ENCODE data around the gene TEX2. TPM values are rescaled to one million over a fixed set of nuclear protein-coding genes. Genes with fewer than 3 reads are reported as not detected.

The TEX2 gene
- total and polyA plus RNA-seq, 2 donors (not counting 3 experiments of a cell fraction or from before 2014, with no cell fraction given) = 13.3 to 25.8 TPM

DNA sequence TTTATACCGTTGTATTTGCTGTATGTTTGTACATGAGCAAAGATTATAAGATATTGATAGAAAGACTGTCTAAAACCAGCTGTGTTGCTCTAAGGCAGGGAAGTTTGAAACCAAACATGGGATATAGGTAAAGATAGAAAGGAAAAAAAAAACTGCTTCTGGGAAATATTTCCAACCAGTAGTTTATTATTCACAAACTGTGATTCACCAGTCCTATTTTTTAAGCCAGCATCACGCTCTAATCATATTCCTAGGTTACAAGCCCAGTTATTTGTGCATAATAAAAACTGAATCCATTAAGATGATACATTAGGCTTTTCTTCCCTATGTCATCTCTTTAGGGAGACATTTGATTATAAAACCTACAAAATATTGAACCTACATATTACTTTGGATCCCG is 137.1 kb downstream of the TEX2 start:
- H3K79me2 ChIP-seq (ENCODE audit: control insufficient read depth, insufficient read depth, low read length) = peaks cover 40% of the 10 kb centered on the region
- no TSS peak for BruUV-seq (replicated peaks)
- no peaks in the 10 kb centered on the region for H3K9me3 ChIP-seq (replicated peaks; ENCODE audit: control insufficient read depth, insufficient read depth, low read length)
- H3K36me3 ChIP-seq (ENCODE audit: control insufficient read depth in 2 of 2, extremely low read depth in 1 of 2, insufficient read depth in 2 of 2, low read length in 2 of 2) = no peaks in the 10 kb centered on the region
- dilution Hi-C loops (cut with MboI; ENCODE audit: extremely low pct_ligation_motif_present, low sequenced_read_pairs) (loop anchor here (25.0 kb wide), 1 partner anchor 89 kb away; no protein-coding TSS in a partner anchor), intact Hi-C loops (cut with micrococcal nuclease) (no loop called here)
- ChIA-PET POLR2A (no interaction called here), CTCF (interaction anchor here (0.8 to 2.5 kb wide), 3 partner anchors 8 to 62 kb away, joined by 3 to 9 read pairs (median 8); no protein-coding TSS in a partner anchor)
- no peaks in the 10 kb centered on the region for H3K9me1 ChIP-seq (replicated peaks; ENCODE audit: control insufficient read depth, extremely low read depth, insufficient read depth, low read length)
- no peak overlapping the region for H3K4me2 ChIP-seq (ENCODE audit: insufficient read depth, low read length)
- H4K20me1 ChIP-seq (replicated peaks; ENCODE audit: control insufficient read depth, extremely low read depth, insufficient read depth, low read length) = no peaks in the 10 kb centered on the region
- H2AFZ ChIP-seq (ENCODE audit: low read depth, low read length) = no peak overlapping the region
- no peaks in the 10 kb centered on the region for H3K27me3 ChIP-seq (ENCODE audit: control insufficient read depth in 2 of 2, insufficient read depth in 2 of 2, low read length in 2 of 2)
- FAIRE-seq = no peak
- H3K4me3 ChIP-seq (replicated peaks in 1 of 3; ENCODE audit: insufficient read depth in 1 of 3, low read depth in 1 of 3, low read length in 3 of 3) = no peak overlapping the region
- no peak overlapping the region for H3K27ac ChIP-seq (ENCODE audit: insufficient read depth, low read depth, low read length)
- H3K9ac ChIP-seq (replicated peaks; ENCODE audit: extremely low read depth, insufficient read depth, low read length) = no peak overlapping the region
- peaks cover 19% of the 10 kb centered on the region for H3K4me1 ChIP-seq (ENCODE audit: control insufficient read depth, extremely low read depth, insufficient read depth, low read length)
- DNase-seq (ENCODE audit: low read depth, low spot score) = no peak
- TF ChIP-seq GATA2 (IDR thresholded peaks at IDR 0.05; ENCODE audit: insufficient read depth, insufficient read length, low read depth, low read length) (no peak), POLR2A (IDR thresholded peaks at IDR 0.05; ENCODE audit: low read depth, low read length) (no peak), POLR2AphosphoS5 (IDR thresholded peaks at IDR 0.05; ENCODE audit: insufficient read depth, low read depth, low read length) (no peak), MYC (IDR thresholded peaks at IDR 0.05; ENCODE audit: low read depth, low read length) (no peak), FOS (IDR thresholded peaks at IDR 0.05; ENCODE audit: borderline replicate concordance, insufficient read depth, low read length) (no peak), JUN (IDR thresholded peaks at IDR 0.05; ENCODE audit: borderline replicate concordance, insufficient read depth, insufficient read length, low read depth) (no peak), EZH2 (IDR thresholded peaks at IDR 0.05; ENCODE audit: borderline replicate concordance, low read depth, low read length, severe bottlenecking) (no peak)
- TF ChIP-seq, protein P1, sequence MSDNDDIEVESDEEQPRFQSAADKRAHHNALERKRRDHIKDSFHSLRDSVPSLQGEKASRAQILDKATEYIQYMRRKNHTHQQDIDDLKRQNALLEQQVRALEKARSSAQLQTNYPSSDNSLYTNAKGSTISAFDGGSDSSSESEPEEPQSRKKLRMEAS (IDR thresholded peaks at IDR 0.05; ENCODE audit: insufficient read depth, insufficient read length) = no peak
- TF ChIP-seq, protein P2, sequence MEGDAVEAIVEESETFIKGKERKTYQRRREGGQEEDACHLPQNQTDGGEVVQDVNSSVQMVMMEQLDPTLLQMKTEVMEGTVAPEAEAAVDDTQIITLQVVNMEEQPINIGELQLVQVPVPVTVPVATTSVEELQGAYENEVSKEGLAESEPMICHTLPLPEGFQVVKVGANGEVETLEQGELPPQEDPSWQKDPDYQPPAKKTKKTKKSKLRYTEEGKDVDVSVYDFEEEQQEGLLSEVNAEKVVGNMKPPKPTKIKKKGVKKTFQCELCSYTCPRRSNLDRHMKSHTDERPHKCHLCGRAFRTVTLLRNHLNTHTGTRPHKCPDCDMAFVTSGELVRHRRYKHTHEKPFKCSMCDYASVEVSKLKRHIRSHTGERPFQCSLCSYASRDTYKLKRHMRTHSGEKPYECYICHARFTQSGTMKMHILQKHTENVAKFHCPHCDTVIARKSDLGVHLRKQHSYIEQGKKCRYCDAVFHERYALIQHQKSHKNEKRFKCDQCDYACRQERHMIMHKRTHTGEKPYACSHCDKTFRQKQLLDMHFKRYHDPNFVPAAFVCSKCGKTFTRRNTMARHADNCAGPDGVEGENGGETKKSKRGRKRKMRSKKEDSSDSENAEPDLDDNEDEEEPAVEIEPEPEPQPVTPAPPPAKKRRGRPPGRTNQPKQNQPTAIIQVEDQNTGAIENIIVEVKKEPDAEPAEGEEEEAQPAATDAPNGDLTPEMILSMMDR (IDR thresholded peaks at IDR 0.05; ENCODE audit: extremely low read depth in 1 of 2, insufficient read depth in 1 of 2, low read depth in 1 of 2, low read length in 2 of 2) = no peak

Measured in endothelial cell of umbilical vein (primary cell).